ENCODE data around the gene MAP3K9.

The MAP3K9 gene

GRCh38 chr14:70696026-70696425 is 113.3 kb downstream of the MAP3K9 start:
- no peak overlapping the region for H3K4me3 ChIP-seq (ENCODE audit: low read depth, low read length)
- no peak overlapping the region for H3K27ac ChIP-seq
- H3K9me3 ChIP-seq (ENCODE audit: severe bottlenecking): no peaks in the 10 kb centered on the region
- TF ChIP-seq CTCF (IDR thresholded peaks at IDR 0.05; ENCODE audit: low read depth, low read length): no peak
- H3K36me3 ChIP-seq: no peaks in the 10 kb centered on the region
- no peak for DNase-seq
- H3K27me3 ChIP-seq (ENCODE audit: insufficient read depth, low read depth, severe bottlenecking): no peaks in the 10 kb centered on the region

GRCh38 chr14:70692210-70692609 is 117.1 kb downstream of the MAP3K9 start:
- no peak overlapping the region for H3K4me3 ChIP-seq (ENCODE audit: low read depth, low read length)
- no peak for DNase-seq
- no peaks in the 10 kb centered on the region for H3K9me3 ChIP-seq (ENCODE audit: severe bottlenecking)
- no peak for TF ChIP-seq CTCF (IDR thresholded peaks at IDR 0.05; ENCODE audit: low read depth, low read length)
- H3K36me3 ChIP-seq: no peaks in the 10 kb centered on the region
- no peak overlapping the region for H3K27ac ChIP-seq
- H3K27me3 ChIP-seq (ENCODE audit: insufficient read depth, low read depth, severe bottlenecking): no peaks in the 10 kb centered on the region

GRCh38 chr14:70685474-70686197 is 123.7 kb downstream of the MAP3K9 start:
- H3K9me3 ChIP-seq (ENCODE audit: severe bottlenecking): no peaks in the 10 kb centered on the region
- TF ChIP-seq CTCF (IDR thresholded peaks at IDR 0.05; ENCODE audit: low read depth, low read length): no peak
- no peaks in the 10 kb centered on the region for H3K27me3 ChIP-seq (ENCODE audit: insufficient read depth, low read depth, severe bottlenecking)
- peak; percentile 79 for DNase-seq
- H3K36me3 ChIP-seq: no peaks in the 10 kb centered on the region
- no peak overlapping the region for H3K4me3 ChIP-seq (ENCODE audit: low read depth, low read length)
- H3K27ac ChIP-seq: peak overlapping the region; percentile 37

- DNase-seq: no peak
- Histone ChIP-seq H3K4me3 (ENCODE audit: low read depth, low read length) (no peak overlapping the region), H3K36me3 (no peaks in the 10 kb centered on the region), H3K27ac (no peak overlapping the region), H3K9me3 (ENCODE audit: severe bottlenecking) (no peaks in the 10 kb centered on the region), H3K27me3 (ENCODE audit: insufficient read depth, low read depth, severe bottlenecking) (no peaks in the 10 kb centered on the region)
- no peak for TF ChIP-seq CTCF (IDR thresholded peaks at IDR 0.05; ENCODE audit: low read depth, low read length)
Observed at GRCh38 chr14:70683983-70684382, 125.3 kb downstream of the MAP3K9 start.

- Histone ChIP-seq H3K27me3 (ENCODE audit: insufficient read depth, low read depth, severe bottlenecking) (no peaks in the 10 kb centered on the region), H3K36me3 (no peaks in the 10 kb centered on the region), H3K9me3 (ENCODE audit: severe bottlenecking) (no peaks in the 10 kb centered on the region), H3K4me3 (ENCODE audit: low read depth, low read length) (no peak overlapping the region), H3K27ac (no peak overlapping the region)
- no peak for TF ChIP-seq CTCF (IDR thresholded peaks at IDR 0.05; ENCODE audit: low read depth, low read length)
- no peak for DNase-seq
Observed at GRCh38 chr14:70680748-70681147, 128.6 kb downstream of the MAP3K9 start.

GRCh38 chr14:70677341-70677740 is 132.0 kb downstream of the MAP3K9 start:
- Histone ChIP-seq H3K4me3 (ENCODE audit: low read depth, low read length) (no peak overlapping the region), H3K9me3 (ENCODE audit: severe bottlenecking) (no peaks in the 10 kb centered on the region), H3K27me3 (ENCODE audit: insufficient read depth, low read depth, severe bottlenecking) (no peaks in the 10 kb centered on the region), H3K36me3 (no peaks in the 10 kb centered on the region), H3K27ac (no peak overlapping the region)
- no peak for TF ChIP-seq CTCF (IDR thresholded peaks at IDR 0.05; ENCODE audit: low read depth, low read length)
- no peak for DNase-seq
